ENCODE results near the gene LRRFIP1.

DNA sequence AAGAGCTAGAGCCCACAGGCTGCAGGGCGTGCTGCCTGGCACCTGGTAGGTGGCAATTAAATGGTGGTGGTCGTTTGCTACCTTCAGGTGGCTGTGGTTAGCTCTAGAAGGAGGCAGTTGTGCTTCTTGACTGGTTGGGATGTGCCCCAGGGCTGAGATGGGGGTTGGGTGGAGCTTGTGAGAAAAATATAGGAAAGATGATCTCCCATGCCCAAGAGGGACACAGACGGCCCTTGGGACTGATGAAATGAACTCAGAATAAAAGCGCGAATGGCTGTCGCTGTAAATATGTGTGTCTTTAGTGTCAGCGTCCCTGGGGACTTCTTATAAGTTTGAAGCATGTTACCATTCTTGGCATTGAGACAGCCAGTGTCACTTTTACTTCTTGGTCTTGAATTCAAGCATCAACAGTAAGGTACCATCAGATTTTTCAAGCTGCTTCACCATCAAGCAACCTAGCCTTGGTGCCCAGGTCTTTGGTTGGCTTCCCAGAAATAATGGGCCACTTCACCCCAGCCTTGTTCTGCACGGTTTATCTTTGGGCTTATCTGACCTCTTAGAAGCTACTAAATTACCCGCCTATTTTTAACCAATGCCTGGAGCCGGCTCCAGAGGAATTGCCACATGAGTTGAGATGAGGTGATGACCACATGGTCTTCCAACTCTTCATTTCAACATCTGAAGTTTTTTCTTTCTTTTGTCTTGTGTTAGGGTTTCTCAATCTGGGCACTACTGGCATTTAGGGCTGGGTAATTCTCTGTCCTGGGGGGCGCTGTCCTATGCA is 11.9 kb downstream of the LRRFIP1 start:
- TF ChIP-seq, protein P1, sequence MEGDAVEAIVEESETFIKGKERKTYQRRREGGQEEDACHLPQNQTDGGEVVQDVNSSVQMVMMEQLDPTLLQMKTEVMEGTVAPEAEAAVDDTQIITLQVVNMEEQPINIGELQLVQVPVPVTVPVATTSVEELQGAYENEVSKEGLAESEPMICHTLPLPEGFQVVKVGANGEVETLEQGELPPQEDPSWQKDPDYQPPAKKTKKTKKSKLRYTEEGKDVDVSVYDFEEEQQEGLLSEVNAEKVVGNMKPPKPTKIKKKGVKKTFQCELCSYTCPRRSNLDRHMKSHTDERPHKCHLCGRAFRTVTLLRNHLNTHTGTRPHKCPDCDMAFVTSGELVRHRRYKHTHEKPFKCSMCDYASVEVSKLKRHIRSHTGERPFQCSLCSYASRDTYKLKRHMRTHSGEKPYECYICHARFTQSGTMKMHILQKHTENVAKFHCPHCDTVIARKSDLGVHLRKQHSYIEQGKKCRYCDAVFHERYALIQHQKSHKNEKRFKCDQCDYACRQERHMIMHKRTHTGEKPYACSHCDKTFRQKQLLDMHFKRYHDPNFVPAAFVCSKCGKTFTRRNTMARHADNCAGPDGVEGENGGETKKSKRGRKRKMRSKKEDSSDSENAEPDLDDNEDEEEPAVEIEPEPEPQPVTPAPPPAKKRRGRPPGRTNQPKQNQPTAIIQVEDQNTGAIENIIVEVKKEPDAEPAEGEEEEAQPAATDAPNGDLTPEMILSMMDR (IDR thresholded peaks at IDR 0.05) = no peak
- no peak for TF ChIP-seq POLR2A (IDR thresholded peaks at IDR 0.05)

Data from adrenal gland (tissue), 5 donors.